HCT116 (cell line): ENCODE data around the gene SNAP29. TPM values are rescaled to one million over a fixed set of nuclear protein-coding genes. Genes with fewer than 3 reads are reported as not detected.
"Not testable (repeated sequence)": the region's sequence is repeated elsewhere in the genome, so short reads cannot be mapped to it uniquely, and the experiment has no call there.

Experiments used
- ATAC-seq: fragments of 200-7000 bp; cut with Tn5 transposase; 2 replicates; pipeline ENCODE4 v1.9.1; 2020; ENCODE audit warnings: mild to moderate bottlenecking, moderate library complexity
- BruUV-seq: library from RNA; stranded (reverse); fragments of 400-500 nt; replicated peaks from 2 replicates; lab custom pipeline; 2021; lab: Mats Ljungman, UMichigan
- CTCF ChIA-PET: fragments of 300-600 bp; sonication (Branson Sonifier 250); formaldehyde crosslinking; loops from one replicate; lab custom pipeline; 2021; ENCODE audit warnings: antibody characterized with exemption; lab: Charles Lee
- POLR2A ChIA-PET: fragments of 300-600, 350-600 bp; sonication (Branson Sonifier 250); formaldehyde crosslinking; loops from one replicate; lab custom pipeline; 2021; ENCODE audit warnings: antibody characterized with exemption; lab: Charles Lee
- RAD21 ChIA-PET, 2 experiments: fragments of 300-600 bp; sonication (Branson Sonifier 250); formaldehyde crosslinking; loops; one replicate each; lab custom pipeline; 2023; ENCODE audit warnings: low total read pairs in 2 of 2; ENCODE audit not compliant: uncharacterized antibody in 2 of 2, unreplicated experiment in 2 of 2, low non-redundant PET in 1 of 2; lab: Charles Lee
- DNase-seq: peaks from one replicate; pipeline ENCODE4 v3.0.0-alpha.2; 2010; ENCODE audit warnings: low read depth, low spot score
- H2AFZ ChIP-seq: fragments of 200-600 bp; shearing (Covaris generic), sonication (generic); 2 replicates; pipeline ENCODE4 v1.6.1; 2017; ENCODE audit warnings: low read depth, mixed run types, mixed read lengths, antibody characterized with exemption, low read length; ENCODE audit not compliant: poor library complexity, severe bottlenecking
- H3K27ac ChIP-seq: 2 replicates; pipeline ENCODE4 v1.5.1; 2012; ENCODE audit warnings: low read depth, low read length
- H3K27me3 ChIP-seq: fragments of 200-600 bp; sonication (generic); 2 replicates; pipeline ENCODE4 v1.6.1; 2016; ENCODE audit warnings: mixed run types, low read length, mixed read lengths; ENCODE audit not compliant: insufficient read depth
- H3K36me3 ChIP-seq, 2 experiments: fragments of 200-500 bp in 1 of 2; fragments of 200-600 bp in 1 of 2; sonication (Bioruptor generic) in 1 of 2; sonication (generic) in 1 of 2; 2 replicates each; pipeline versions ENCODE4 v1.5.1 to v1.6.1; 2014 to 2016; ENCODE audit warnings: low read length in 2 of 2, inconsistent platforms in 1 of 2, mixed read lengths in 1 of 2, mixed run types in 1 of 2; ENCODE audit not compliant: insufficient read depth in 2 of 2, control insufficient read depth in 1 of 2
- H3K4me1 ChIP-seq, 2 experiments: fragments of 200-600 bp in 1 of 2; sonication (generic) in 1 of 2; 2 replicates each; pipeline versions ENCODE4 v1.5.1 to v1.6.1; 2012 to 2017; ENCODE audit warnings: low read length in 2 of 2, inconsistent platforms in 1 of 2, mild to moderate bottlenecking in 1 of 2, mixed read lengths in 1 of 2, mixed run types in 1 of 2, moderate library complexity in 1 of 2; ENCODE audit not compliant: insufficient read depth in 2 of 2, control insufficient read depth in 1 of 2
- H3K4me2 ChIP-seq: fragments of 200-600 bp; sonication (generic); 2 replicates; pipeline ENCODE4 v1.6.1; 2017; ENCODE audit warnings: mixed run types, low read length, mixed read lengths
- H3K4me3 ChIP-seq, 2 experiments: fragments of 200-600 bp in 1 of 2; sonication (generic) in 1 of 2; replicated peaks in 1 of 2; 2 replicates each; pipeline ENCODE4 v1.5.1; 2011 to 2016; ENCODE audit warnings: low read length in 2 of 2, control low read depth in 1 of 2, low read depth in 1 of 2, mild to moderate bottlenecking in 1 of 2, mixed read lengths in 1 of 2, mixed run types in 1 of 2
- H3K79me2 ChIP-seq: fragments of 200-600 bp; sonication (generic); 2 replicates; pipeline ENCODE4 v1.6.1; 2017; ENCODE audit warnings: mild to moderate bottlenecking, mixed run types, low read length, moderate library complexity, mixed read lengths; ENCODE audit not compliant: insufficient read depth
- H3K9ac ChIP-seq: fragments of 200-600 bp; sonication (generic); 2 replicates; pipeline ENCODE4 v1.6.1; 2016; ENCODE audit warnings: low read length, mixed read lengths
- H3K9me2 ChIP-seq: fragments of 200-600 bp; sonication (generic), shearing (Covaris generic); 2 replicates; pipeline ENCODE4 v1.6.1; 2017; ENCODE audit warnings: mixed run types, mild to moderate bottlenecking, moderate library complexity; ENCODE audit not compliant: insufficient read depth
- H3K9me3 ChIP-seq, 2 experiments: fragments of 200-500 bp in 1 of 2; fragments of 200-600 bp in 1 of 2; sonication (Bioruptor generic) in 1 of 2; sonication (generic) in 1 of 2; 2 replicates each; pipeline ENCODE4 v1.6.1; 2014 to 2017; ENCODE audit warnings: low read length in 2 of 2, mixed read lengths in 2 of 2, inconsistent platforms in 1 of 2, low read depth in 1 of 2, mild to moderate bottlenecking in 1 of 2, mixed run types in 1 of 2, moderate library complexity in 1 of 2; ENCODE audit not compliant: control insufficient read depth in 1 of 2, insufficient read depth in 1 of 2
- H4K20me1 ChIP-seq: fragments of 200-600 bp; sonication (generic), shearing (Covaris generic); 2 replicates; pipeline ENCODE4 v1.6.1; 2017; ENCODE audit warnings: mixed run types, mild to moderate bottlenecking, moderate library complexity; ENCODE audit not compliant: insufficient read depth
- EZH2 ChIP-seq: fragments of 200-600 bp; sonication (generic); IDR thresholded peaks from 2 replicates; pipeline ENCODE4 v1.6.1; 2017; ENCODE audit warnings: antibody characterized with exemption, mixed run types
- POLR2A ChIP-seq: IDR thresholded peaks from 2 replicates; pipeline ENCODE4 v1.7.0; 2011; ENCODE audit warnings: borderline replicate concordance; ENCODE audit not compliant: insufficient read depth, insufficient read length; ENCODE audit errors: extremely low read depth
- ZFX ChIP-seq: fragments of 450-650 bp; IDR thresholded peaks from 2 replicates; pipeline ENCODE4 v1.6.1; 2017
- intact Hi-C: fragments of 100-400 bp; cut with micrococcal nuclease; formaldehyde crosslinking; loops from 2 replicates; pipeline ENCODE4 v1.10.0; 2022
- total RNA-seq: library from RNA; stranded (reverse); gene quantifications from one replicate; pipeline ENCODE4 v1.2.1, GENCODE V29; 2021; ENCODE audit not compliant: unreplicated experiment
- TF ChIP-seq, protein P1 (sequence below), 3 experiments: fragments of 200-600 bp in 1 of 3; sonication (generic) in 1 of 3; IDR thresholded peaks in 2 of 3; conservative IDR thresholded peaks in 1 of 3; 2 replicates each; pipeline ENCODE4 v1.5.1; 2012 to 2017; ENCODE audit warnings: low read depth in 2 of 3, low read length in 2 of 3, antibody characterized with exemption in 1 of 3, borderline replicate concordance in 1 of 3, control low read depth in 1 of 3, mild to moderate bottlenecking in 1 of 3, mixed read lengths in 1 of 3, mixed run types in 1 of 3, moderate library complexity in 1 of 3; ENCODE audit not compliant: insufficient read depth in 1 of 3

Gene SNAP29
- total RNA-seq, 1 experiment from 2014 or later: 27.3 TPM

DNA sequence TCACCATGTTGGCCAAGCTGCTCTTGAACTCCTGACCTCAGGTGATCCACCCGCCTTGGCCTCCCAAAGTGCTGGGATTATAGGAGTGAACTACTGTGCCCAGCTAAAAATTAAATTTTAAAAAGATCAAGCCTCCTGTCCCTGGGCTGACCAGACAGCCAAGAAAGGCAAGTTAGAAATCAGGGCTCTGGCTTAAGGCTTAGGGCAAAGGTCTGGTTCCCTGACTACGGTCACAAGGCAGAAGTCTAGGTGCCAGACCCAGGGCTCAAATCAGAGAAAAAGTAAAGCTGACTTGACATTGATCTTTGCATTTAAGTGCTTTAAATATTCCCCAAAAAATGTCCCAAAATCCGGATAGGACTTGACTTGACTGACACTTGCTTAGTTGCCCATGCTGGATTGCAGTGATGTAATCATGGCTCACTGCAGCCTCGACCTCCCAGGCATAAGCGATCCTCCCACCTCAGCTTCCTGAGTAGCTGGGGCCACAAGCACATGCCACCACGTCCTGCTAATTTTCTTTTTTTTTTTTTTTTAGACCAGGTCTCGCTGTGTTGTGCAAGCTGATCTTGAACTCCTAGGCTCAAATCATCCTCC, 41.1 kb downstream of the SNAP29 start (continued):
- no peak for TF ChIP-seq ZFX
- TF ChIP-seq, all 23 proteins: peak for 0

DNA sequence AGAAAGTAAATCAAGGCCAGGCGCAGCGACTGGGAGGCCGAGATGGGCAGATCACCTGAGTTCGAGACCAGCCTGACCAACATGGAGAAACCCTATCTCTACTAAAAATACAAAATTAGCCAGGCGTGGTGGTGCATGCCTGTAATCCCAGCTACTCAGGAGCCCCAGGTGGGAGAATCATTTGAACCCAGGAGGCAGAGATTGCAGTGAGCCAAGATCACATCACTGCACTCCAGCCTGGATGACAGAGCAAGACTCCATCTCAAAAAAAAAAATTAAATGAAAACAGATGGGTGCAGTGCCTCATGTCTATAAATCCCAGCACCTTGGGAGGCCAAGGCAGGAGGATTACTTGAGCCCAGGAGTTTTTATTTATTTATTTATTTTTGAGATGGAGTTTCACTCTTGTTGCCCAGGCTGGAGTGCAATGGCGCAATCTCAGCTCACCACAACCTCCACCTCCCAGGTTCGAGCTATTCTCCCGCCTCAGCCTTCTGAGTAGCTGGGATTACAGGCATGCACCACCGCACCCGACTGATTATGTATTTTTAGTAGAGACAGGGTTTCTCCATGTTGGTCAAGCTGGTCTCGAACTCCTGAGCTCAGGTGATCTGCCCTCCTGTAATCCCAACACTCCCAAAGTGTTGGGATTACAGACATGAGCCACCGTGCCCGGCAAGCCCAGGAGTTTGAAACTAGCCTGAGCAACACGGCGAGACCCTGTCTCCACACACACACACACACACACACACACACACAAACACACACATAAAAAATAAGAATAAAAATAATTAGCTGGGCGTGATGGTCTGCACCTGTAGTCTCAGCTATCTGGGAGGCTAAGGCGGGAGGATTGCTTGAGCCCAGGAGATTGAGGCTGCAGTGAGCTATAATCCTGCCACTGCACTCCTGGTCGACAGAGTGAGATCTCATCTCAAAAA, 42.6 kb downstream of the SNAP29 start:
- H3K36me3 ChIP-seq, H3K4me3 ChIP-seq, H2AFZ ChIP-seq, H3K9me3 ChIP-seq, H3K27ac ChIP-seq, BruUV-seq, H3K9me2 ChIP-seq, H4K20me1 ChIP-seq, H3K27me3 ChIP-seq, H3K4me1 ChIP-seq, H3K4me2 ChIP-seq, ATAC-seq, H3K9ac ChIP-seq, intact Hi-C loops, H3K79me2 ChIP-seq, DNase-seq, POLR2A ChIA-PET: not testable (repeated sequence)
- RAD21 ChIA-PET: interaction anchor here in 1 of 2 experiments (0.7 kb wide), 2 partner anchors 10 to 11 kb away, joined by 3 to 4 read pairs; no protein-coding TSS in a partner anchor
- CTCF ChIA-PET: interaction anchor here (1.1 to 1.4 kb wide), 2 partner anchors 9 to 200 kb away, joined by 3 to 4 read pairs; no protein-coding TSS in a partner anchor

DNA sequence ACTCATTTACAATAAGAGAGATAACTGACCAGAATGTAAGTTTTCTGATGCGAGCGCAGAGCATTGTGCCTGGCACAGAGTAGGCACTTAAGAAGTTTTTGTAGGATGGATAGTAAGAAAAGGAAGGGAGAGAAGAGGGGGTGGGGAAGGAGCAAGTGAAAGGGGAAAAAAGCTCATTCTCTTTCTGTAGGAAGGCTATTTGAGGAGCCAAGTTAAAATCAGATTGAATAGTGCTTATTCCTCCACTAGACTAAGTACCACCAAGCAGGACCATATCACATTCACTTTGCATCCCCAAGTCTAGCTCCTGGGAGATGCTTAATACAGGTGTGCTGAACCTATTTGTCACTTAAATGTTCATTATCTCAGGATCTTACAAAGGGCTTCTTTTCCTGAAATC, 44.3 kb downstream of the SNAP29 start:
- Histone ChIP-seq H4K20me1 (no peaks in the 10 kb centered on the region), H3K9me2 (no peaks in the 10 kb centered on the region), H3K4me2 (no peak overlapping the region), H3K27ac (no peak overlapping the region), H2AFZ (no peak overlapping the region), H3K4me3 (no peak overlapping the region), H3K9ac (no peak overlapping the region), H3K4me1 (peaks cover 0 to 7% of the 10 kb centered on the region in 2 experiments; a peak in 1 of 4 replicates), H3K9me3 (no peaks in the 10 kb centered on the region), H3K36me3 (no peaks in the 10 kb centered on the region), H3K79me2 (no peaks in the 10 kb centered on the region), H3K27me3 (no peaks in the 10 kb centered on the region)
- ChIA-PET POLR2A (no interaction called here), RAD21 (no interaction called here), CTCF (no interaction called here)
- ATAC-seq (no peak), DNase-seq (no peak)
- BruUV-seq: no TSS peak
- intact Hi-C loops: no loop called here
- TF ChIP-seq, protein P1, sequence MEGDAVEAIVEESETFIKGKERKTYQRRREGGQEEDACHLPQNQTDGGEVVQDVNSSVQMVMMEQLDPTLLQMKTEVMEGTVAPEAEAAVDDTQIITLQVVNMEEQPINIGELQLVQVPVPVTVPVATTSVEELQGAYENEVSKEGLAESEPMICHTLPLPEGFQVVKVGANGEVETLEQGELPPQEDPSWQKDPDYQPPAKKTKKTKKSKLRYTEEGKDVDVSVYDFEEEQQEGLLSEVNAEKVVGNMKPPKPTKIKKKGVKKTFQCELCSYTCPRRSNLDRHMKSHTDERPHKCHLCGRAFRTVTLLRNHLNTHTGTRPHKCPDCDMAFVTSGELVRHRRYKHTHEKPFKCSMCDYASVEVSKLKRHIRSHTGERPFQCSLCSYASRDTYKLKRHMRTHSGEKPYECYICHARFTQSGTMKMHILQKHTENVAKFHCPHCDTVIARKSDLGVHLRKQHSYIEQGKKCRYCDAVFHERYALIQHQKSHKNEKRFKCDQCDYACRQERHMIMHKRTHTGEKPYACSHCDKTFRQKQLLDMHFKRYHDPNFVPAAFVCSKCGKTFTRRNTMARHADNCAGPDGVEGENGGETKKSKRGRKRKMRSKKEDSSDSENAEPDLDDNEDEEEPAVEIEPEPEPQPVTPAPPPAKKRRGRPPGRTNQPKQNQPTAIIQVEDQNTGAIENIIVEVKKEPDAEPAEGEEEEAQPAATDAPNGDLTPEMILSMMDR (IDR thresholded peaks at IDR 0.05 in 2 of 3, conservative IDR thresholded peaks at IDR 0.05 in 1 of 3; ENCODE audit: borderline replicate concordance in 1 of 3, insufficient read depth in 1 of 3, low read depth in 2 of 3, low read length in 2 of 3): no peak
- TF ChIP-seq POLR2A (no peak), EZH2 (no peak)
